HCT116 (cell line): ENCODE results near the gene NID2. TPM values are rescaled to one million over a fixed set of nuclear protein-coding genes. Genes with fewer than 3 reads are reported as not detected.

ENCODE experiments used
- ATAC-seq: fragments of 200-7000 bp; cut with Tn5 transposase; 2 replicates; pipeline ENCODE4 v1.9.1; 2020; ENCODE audit warnings: mild to moderate bottlenecking, moderate library complexity
- BruUV-seq: library from RNA; stranded (reverse); fragments of 400-500 nt; replicated peaks from 2 replicates; lab custom pipeline; 2021; lab: Mats Ljungman, UMichigan
- CTCF ChIA-PET: fragments of 300-600 bp; sonication (Branson Sonifier 250); formaldehyde crosslinking; loops from one replicate; lab custom pipeline; 2021; ENCODE audit warnings: antibody characterized with exemption; lab: Charles Lee
- POLR2A ChIA-PET: fragments of 300-600, 350-600 bp; sonication (Branson Sonifier 250); formaldehyde crosslinking; loops from one replicate; lab custom pipeline; 2021; ENCODE audit warnings: antibody characterized with exemption; lab: Charles Lee
- RAD21 ChIA-PET, 2 experiments: fragments of 300-600 bp; sonication (Branson Sonifier 250); formaldehyde crosslinking; loops; one replicate each; lab custom pipeline; 2023; ENCODE audit warnings: low total read pairs in 2 of 2; ENCODE audit not compliant: uncharacterized antibody in 2 of 2, unreplicated experiment in 2 of 2, low non-redundant PET in 1 of 2; lab: Charles Lee
- DNase-seq: peaks from one replicate; pipeline ENCODE4 v3.0.0-alpha.2; 2010; ENCODE audit warnings: low read depth, low spot score
- H2AFZ ChIP-seq: fragments of 200-600 bp; shearing (Covaris generic), sonication (generic); 2 replicates; pipeline ENCODE4 v1.6.1; 2017; ENCODE audit warnings: low read depth, mixed run types, mixed read lengths, antibody characterized with exemption, low read length; ENCODE audit not compliant: poor library complexity, severe bottlenecking
- H3K27ac ChIP-seq: 2 replicates; pipeline ENCODE4 v1.5.1; 2012; ENCODE audit warnings: low read depth, low read length
- H3K27me3 ChIP-seq: fragments of 200-600 bp; sonication (generic); 2 replicates; pipeline ENCODE4 v1.6.1; 2016; ENCODE audit warnings: mixed run types, low read length, mixed read lengths; ENCODE audit not compliant: insufficient read depth
- H3K36me3 ChIP-seq, 2 experiments: fragments of 200-500 bp in 1 of 2; fragments of 200-600 bp in 1 of 2; sonication (Bioruptor generic) in 1 of 2; sonication (generic) in 1 of 2; 2 replicates each; pipeline versions ENCODE4 v1.5.1 to v1.6.1; 2014 to 2016; ENCODE audit warnings: low read length in 2 of 2, inconsistent platforms in 1 of 2, mixed read lengths in 1 of 2, mixed run types in 1 of 2; ENCODE audit not compliant: insufficient read depth in 2 of 2, control insufficient read depth in 1 of 2
- H3K4me1 ChIP-seq, 2 experiments: fragments of 200-600 bp in 1 of 2; sonication (generic) in 1 of 2; 2 replicates each; pipeline versions ENCODE4 v1.5.1 to v1.6.1; 2012 to 2017; ENCODE audit warnings: low read length in 2 of 2, inconsistent platforms in 1 of 2, mild to moderate bottlenecking in 1 of 2, mixed read lengths in 1 of 2, mixed run types in 1 of 2, moderate library complexity in 1 of 2; ENCODE audit not compliant: insufficient read depth in 2 of 2, control insufficient read depth in 1 of 2
- H3K4me2 ChIP-seq: fragments of 200-600 bp; sonication (generic); 2 replicates; pipeline ENCODE4 v1.6.1; 2017; ENCODE audit warnings: mixed run types, low read length, mixed read lengths
- H3K4me3 ChIP-seq, 2 experiments: fragments of 200-600 bp in 1 of 2; sonication (generic) in 1 of 2; replicated peaks in 1 of 2; 2 replicates each; pipeline ENCODE4 v1.5.1; 2011 to 2016; ENCODE audit warnings: low read length in 2 of 2, control low read depth in 1 of 2, low read depth in 1 of 2, mild to moderate bottlenecking in 1 of 2, mixed read lengths in 1 of 2, mixed run types in 1 of 2
- H3K79me2 ChIP-seq: fragments of 200-600 bp; sonication (generic); 2 replicates; pipeline ENCODE4 v1.6.1; 2017; ENCODE audit warnings: mild to moderate bottlenecking, mixed run types, low read length, moderate library complexity, mixed read lengths; ENCODE audit not compliant: insufficient read depth
- H3K9ac ChIP-seq: fragments of 200-600 bp; sonication (generic); 2 replicates; pipeline ENCODE4 v1.6.1; 2016; ENCODE audit warnings: low read length, mixed read lengths
- H3K9me2 ChIP-seq: fragments of 200-600 bp; sonication (generic), shearing (Covaris generic); 2 replicates; pipeline ENCODE4 v1.6.1; 2017; ENCODE audit warnings: mixed run types, mild to moderate bottlenecking, moderate library complexity; ENCODE audit not compliant: insufficient read depth
- H3K9me3 ChIP-seq, 2 experiments: fragments of 200-500 bp in 1 of 2; fragments of 200-600 bp in 1 of 2; sonication (Bioruptor generic) in 1 of 2; sonication (generic) in 1 of 2; 2 replicates each; pipeline ENCODE4 v1.6.1; 2014 to 2017; ENCODE audit warnings: low read length in 2 of 2, mixed read lengths in 2 of 2, inconsistent platforms in 1 of 2, low read depth in 1 of 2, mild to moderate bottlenecking in 1 of 2, mixed run types in 1 of 2, moderate library complexity in 1 of 2; ENCODE audit not compliant: control insufficient read depth in 1 of 2, insufficient read depth in 1 of 2
- H4K20me1 ChIP-seq: fragments of 200-600 bp; sonication (generic), shearing (Covaris generic); 2 replicates; pipeline ENCODE4 v1.6.1; 2017; ENCODE audit warnings: mixed run types, mild to moderate bottlenecking, moderate library complexity; ENCODE audit not compliant: insufficient read depth
- EZH2 ChIP-seq: fragments of 200-600 bp; sonication (generic); IDR thresholded peaks from 2 replicates; pipeline ENCODE4 v1.6.1; 2017; ENCODE audit warnings: antibody characterized with exemption, mixed run types
- REST ChIP-seq: IDR thresholded peaks from 2 replicates; pipeline ENCODE4 v1.6.1; 2012; ENCODE audit warnings: low read depth
- SIN3A ChIP-seq: IDR thresholded peaks from 2 replicates; pipeline ENCODE4 v1.6.1; 2012; ENCODE audit warnings: low read depth
- ZBTB33 ChIP-seq: IDR thresholded peaks from 2 replicates; pipeline ENCODE4 v1.6.1; 2011; ENCODE audit warnings: mild to moderate bottlenecking, low read length, moderate library complexity; ENCODE audit not compliant: insufficient replicate concordance; ENCODE audit errors: extremely low read depth
- intact Hi-C: fragments of 100-400 bp; cut with micrococcal nuclease; formaldehyde crosslinking; loops from 2 replicates; pipeline ENCODE4 v1.10.0; 2022
- total RNA-seq: library from RNA; stranded (reverse); gene quantifications from one replicate; pipeline ENCODE4 v1.2.1, GENCODE V29; 2021; ENCODE audit not compliant: unreplicated experiment

The NID2 gene
- total RNA-seq, 1 experiment from 2014 or later = 0.84 TPM

- ChIA-PET POLR2A (no interaction called here), CTCF (no interaction called here), RAD21 (no interaction called here)
- intact Hi-C loops = loop anchor here (5.0 kb wide), 2 partner anchors 273 to 942 kb away; no protein-coding TSS in a partner anchor
- H3K4me2 ChIP-seq = no peak overlapping the region
- no peaks in the 10 kb centered on the region for H3K4me1 ChIP-seq
- 0 out of 2 replicates have a peak, but pooled peaks cover 9% of the 10 kb centered on the region for H4K20me1 ChIP-seq
- BruUV-seq = no TSS peak
- no peak overlapping the region for H3K4me3 ChIP-seq
- H3K9me2 ChIP-seq = no peaks in the 10 kb centered on the region
- H3K9ac ChIP-seq = no peak overlapping the region
- peaks cover 56% of the 10 kb centered on the region for H3K79me2 ChIP-seq
- no peak overlapping the region for H3K27ac ChIP-seq
- DNase-seq (no peak), ATAC-seq (no peak)
- H3K36me3 ChIP-seq = peaks cover 47 to 63% of the 10 kb centered on the region in 2 experiments
- no peaks in the 10 kb centered on the region for H3K27me3 ChIP-seq
- H3K9me3 ChIP-seq = no peaks in the 10 kb centered on the region
- no peak overlapping the region for H2AFZ ChIP-seq
- TF ChIP-seq SIN3A (no peak), EZH2 (no peak), REST (no peak), ZBTB33 (no peak)
Observed at GRCh38 chr14:51999084-51999483, 69.8 kb downstream of the NID2 start.
